RWPE1 (cell line): Measurements from ENCODE around the gene STK17A.

Experiments
- CTCF ChIA-PET: fragments of 350-600 bp; sonication (Branson Sonifier 250); formaldehyde crosslinking; extraction: SDS; loops from one replicate; lab custom pipeline; 2021; lab: Yijun Ruan, JAX
- POLR2A ChIA-PET: fragments of 400-600 bp; formaldehyde crosslinking; extraction: SDS; loops from one replicate; lab custom pipeline; 2020; ENCODE audit warnings: antibody characterized with exemption; ENCODE audit not compliant: low non-redundant PET; lab: Yijun Ruan, JAX
- DNase-seq: peaks from one replicate; pipeline ENCODE4 v3.0.0; 2012; ENCODE audit warnings: low spot score
- H3K27ac ChIP-seq: fragments of 450-650 bp; 2 replicates; pipeline ENCODE4 v1.5.1; 2017
- CTCF ChIP-seq: fragments of 450-650 bp; conservative IDR thresholded peaks from 2 replicates; pipeline ENCODE4 v1.5.1; 2017; ENCODE audit warnings: low read depth, mild to moderate bottlenecking

Gene STK17A

GRCh38 chr7:43537765-43538403 lies 45.0 kb upstream of the STK17A start:
- ChIA-PET POLR2A (no interaction called here), CTCF (interaction anchor here (1.8 kb wide), 1 partner anchor 45 kb away, joined by 6 read pairs; the partner anchor contains the start of gene STK17A)
- DNase-seq = no peak
- no peak for TF ChIP-seq CTCF
- no peak overlapping the region for H3K27ac ChIP-seq

- no peak for TF ChIP-seq CTCF
- POLR2A ChIA-PET = no interaction called here
- no peak for DNase-seq
- CTCF ChIA-PET = interaction anchor here (1.8 kb wide), 1 partner anchor 44 kb away, joined by 6 read pairs; the partner anchor contains the start of gene STK17A
- H3K27ac ChIP-seq = no peak overlapping the region
Observed at GRCh38 chr7:43538404-43538771, 44.5 kb upstream of the STK17A start.

GRCh38 chr7:43540471-43540870 lies 42.4 kb upstream of the STK17A start:
- DNase-seq = no peak
- no peak for TF ChIP-seq CTCF
- no peak overlapping the region for H3K27ac ChIP-seq
- POLR2A ChIA-PET = no interaction called here
- CTCF ChIA-PET = no interaction called here

- POLR2A ChIA-PET = no interaction called here
- no peak for TF ChIP-seq CTCF
- H3K27ac ChIP-seq = no peak overlapping the region
- CTCF ChIA-PET = no interaction called here
- no peak for DNase-seq
Observed at GRCh38 chr7:43542716-43543115, 40.2 kb upstream of the STK17A start.

- POLR2A ChIA-PET = no interaction called here
- H3K27ac ChIP-seq = no peak overlapping the region
- no peak for TF ChIP-seq CTCF
- no peak for DNase-seq
- CTCF ChIA-PET = no interaction called here
Observed at GRCh38 chr7:43546231-43546630, 36.7 kb upstream of the STK17A start.

- ChIA-PET POLR2A (no interaction called here), CTCF (no interaction called here)
- DNase-seq = no peak
- TF ChIP-seq CTCF = no peak
- no peak overlapping the region for H3K27ac ChIP-seq
Observed at GRCh38 chr7:43550427-43550826, 32.5 kb upstream of the STK17A start.

GRCh38 chr7:43552122-43552521 lies 30.8 kb upstream of the STK17A start:
- TF ChIP-seq CTCF = no peak
- CTCF ChIA-PET = no interaction called here
- POLR2A ChIA-PET = no interaction called here
- no peak for DNase-seq
- H3K27ac ChIP-seq = no peak overlapping the region
